ENCODE data around the gene MFNG.
"Not testable (repeated sequence)": the region's sequence is repeated elsewhere in the genome, so short reads cannot be mapped to it uniquely, and the experiment has no call there.

Gene MFNG

GRCh38 chr22:37473437-37473946 lies 12.7 kb downstream of the MFNG start:
- no peak for DNase-seq (ENCODE audit: low read depth in 2 of 2)

- peak in 1 of 2 experiments; percentile 23 for DNase-seq (ENCODE audit: low read depth in 2 of 2)
Observed at GRCh38 chr22:37472418-37473006, 13.7 kb downstream of the MFNG start.

- no peak for DNase-seq (ENCODE audit: low read depth in 2 of 2)
Observed at GRCh38 chr22:37471727-37472417, 14.3 kb downstream of the MFNG start.

- DNase-seq (ENCODE audit: low read depth in 2 of 2), result no peak
Observed at GRCh38 chr22:37470087-37470445, 16.1 kb downstream of the MFNG start.

- DNase-seq (ENCODE audit: low read depth in 2 of 2), result no peak
Observed at GRCh38 chr22:37469416-37470086, 16.6 kb downstream of the MFNG start.

- not testable (repeated sequence) for DNase-seq (ENCODE audit: low read depth in 2 of 2)
Observed at GRCh38 chr22:37468201-37468695, 17.9 kb downstream of the MFNG start.

- no peak for DNase-seq (ENCODE audit: low read depth in 2 of 2)
Observed at GRCh38 chr22:37467391-37467955, 18.7 kb downstream of the MFNG start.

- DNase-seq (ENCODE audit: low read depth in 2 of 2), result no peak
Observed at GRCh38 chr22:37464181-37464580, 22.0 kb downstream of the MFNG start.

- DNase-seq (ENCODE audit: low read depth in 2 of 2), result no peak
Observed at GRCh38 chr22:37462983-37463382, 23.2 kb downstream of the MFNG start.

GRCh38 chr22:37462436-37462835 lies 23.7 kb downstream of the MFNG start:
- DNase-seq (ENCODE audit: low read depth in 2 of 2), result no peak

GRCh38 chr22:37461961-37462360 lies 24.2 kb downstream of the MFNG start:
- no peak for DNase-seq (ENCODE audit: low read depth in 2 of 2)

GRCh38 chr22:37460684-37461083 lies 25.5 kb downstream of the MFNG start:
- no peak for DNase-seq (ENCODE audit: low read depth in 2 of 2)

GRCh38 chr22:37459206-37459605 lies 27.0 kb downstream of the MFNG start:
- DNase-seq (ENCODE audit: low read depth in 2 of 2), result no peak

- peak; percentile 62 to 88 for DNase-seq (ENCODE audit: low read depth in 2 of 2)
Observed at GRCh38 chr22:37457093-37457893, 28.9 kb downstream of the MFNG start.

- no peak for DNase-seq (ENCODE audit: low read depth in 2 of 2)
Observed at GRCh38 chr22:37456346-37456745, 29.8 kb downstream of the MFNG start.

GRCh38 chr22:37455896-37456295 lies 30.3 kb downstream of the MFNG start:
- no peak for DNase-seq (ENCODE audit: low read depth in 2 of 2)

- no peak for DNase-seq (ENCODE audit: low read depth in 2 of 2)
Observed at GRCh38 chr22:37454857-37455686, 31.1 kb downstream of the MFNG start.

- DNase-seq (ENCODE audit: low read depth in 2 of 2), result no peak
Observed at GRCh38 chr22:37453696-37454095, 32.5 kb downstream of the MFNG start.

GRCh38 chr22:37451218-37451617 lies 35.0 kb downstream of the MFNG start:
- no peak for DNase-seq (ENCODE audit: low read depth in 2 of 2)

- no peak for DNase-seq (ENCODE audit: low read depth in 2 of 2)
Observed at GRCh38 chr22:37449331-37450001, 36.7 kb downstream of the MFNG start.
